B cell (primary cell): ENCODE data around the gene GNGT1.

ENCODE experiments used
- CTCF ChIP-seq: fragments of 200-600 bp; IDR thresholded peaks from one replicate; pipeline ENCODE4 v1.8.0; 2022; ENCODE audit warnings: antibody characterized with exemption, mild to moderate bottlenecking
- EZH2 ChIP-seq: IDR thresholded peaks from 2 replicates; pipeline ENCODE4 v1.6.1; 2012; ENCODE audit warnings: borderline replicate concordance, low read depth, mild to moderate bottlenecking, moderate library complexity, low read length; ENCODE audit not compliant: insufficient read depth, poor library complexity, severe bottlenecking

- TF ChIP-seq CTCF (no peak), EZH2 (no peak)
Observed at GRCh38 chr7:93923942-93924341, 17.6 kb downstream of the GNGT1 start.
